ENCODE data around the gene POLD1.

The POLD1 gene

GRCh38 chr19:50462970-50463369 lies 78.8 kb downstream of the POLD1 start:
- Histone ChIP-seq H3K4me2 (ENCODE audit: low read length) (no peak overlapping the region), H3K4me1 (ENCODE audit: control insufficient read depth, low read depth, low read length) (no peaks in the 10 kb centered on the region), H2BK15ac (replicated peaks; ENCODE audit: low read depth) (no peak overlapping the region), H4K8ac (ENCODE audit: low read depth, low read length) (no peak overlapping the region), H3K23ac (ENCODE audit: low read length) (no peak overlapping the region), H3K4me3 (ENCODE audit: low read length) (no peak overlapping the region), H3K27me3 (ENCODE audit: insufficient read depth, low read length, poor library complexity) (no peaks in the 10 kb centered on the region), H2BK120ac (ENCODE audit: low read depth, low read length) (no peak overlapping the region), H3K27ac (ENCODE audit: low read depth, low read length) (no peak overlapping the region), H2AK5ac (ENCODE audit: low read length) (no peak overlapping the region), H3K4ac (ENCODE audit: low read depth, low read length) (no peak overlapping the region), H3K18ac (ENCODE audit: low read length) (no peak overlapping the region), H3K79me1 (ENCODE audit: low read length) (no peaks in the 10 kb centered on the region), H4K5ac (ENCODE audit: low read length) (no peak overlapping the region), H3K36me3 (ENCODE audit: control insufficient read depth, insufficient read depth, low read length) (no peaks in the 10 kb centered on the region), H2BK5ac (ENCODE audit: low read length) (no peak overlapping the region), H3K56ac (ENCODE audit: low read length) (no peak overlapping the region), H3K9ac (ENCODE audit: low read length) (no peak overlapping the region), H3K79me2 (ENCODE audit: control insufficient read depth, insufficient read depth, low read length) (no peaks in the 10 kb centered on the region)
- no peak for DNase-seq
- no CpG with 5 or more reads among the region's 7 CpGs for WGBS (ENCODE audit: extremely low coverage, insufficient coverage, low lambda C conversion rate)

GRCh38 chr19:50464348-50464747 lies 80.2 kb downstream of the POLD1 start:
- no CpG with 5 or more reads among the region's 19 CpGs for WGBS (ENCODE audit: extremely low coverage, insufficient coverage, low lambda C conversion rate)
- no peaks in the 10 kb centered on the region for H3K27me3 ChIP-seq (ENCODE audit: insufficient read depth, low read length, poor library complexity)
- DNase-seq, result no peak

GRCh38 chr19:50465000-50465399 lies 80.9 kb downstream of the POLD1 start:
- H3K56ac ChIP-seq (ENCODE audit: low read length), result no peak overlapping the region
- no peak overlapping the region for H4K8ac ChIP-seq (ENCODE audit: low read depth, low read length)
- no peak overlapping the region for H3K23ac ChIP-seq (ENCODE audit: low read length)
- H3K36me3 ChIP-seq (ENCODE audit: control insufficient read depth, insufficient read depth, low read length), result no peaks in the 10 kb centered on the region
- no peaks in the 10 kb centered on the region for H3K79me1 ChIP-seq (ENCODE audit: low read length)
- H2BK15ac ChIP-seq (replicated peaks; ENCODE audit: low read depth), result no peak overlapping the region
- H2BK5ac ChIP-seq (ENCODE audit: low read length), result no peak overlapping the region
- H3K18ac ChIP-seq (ENCODE audit: low read length), result no peak overlapping the region
- H2BK120ac ChIP-seq (ENCODE audit: low read depth, low read length), result no peak overlapping the region
- no peak for DNase-seq
- H4K5ac ChIP-seq (ENCODE audit: low read length), result no peak overlapping the region
- no peaks in the 10 kb centered on the region for H3K27me3 ChIP-seq (ENCODE audit: insufficient read depth, low read length, poor library complexity)
- H3K4me1 ChIP-seq (ENCODE audit: control insufficient read depth, low read depth, low read length), result no peaks in the 10 kb centered on the region
- H3K4me2 ChIP-seq (ENCODE audit: low read length), result no peak overlapping the region
- H3K79me2 ChIP-seq (ENCODE audit: control insufficient read depth, insufficient read depth, low read length), result no peaks in the 10 kb centered on the region
- H3K9ac ChIP-seq (ENCODE audit: low read length), result no peak overlapping the region
- H2AK5ac ChIP-seq (ENCODE audit: low read length), result no peak overlapping the region
- no CpG with 5 or more reads among the region's 13 CpGs for WGBS (ENCODE audit: extremely low coverage, insufficient coverage, low lambda C conversion rate)
- no peak overlapping the region for H3K27ac ChIP-seq (ENCODE audit: low read depth, low read length)
- H3K4me3 ChIP-seq (ENCODE audit: low read length), result no peak overlapping the region
- no peak overlapping the region for H3K4ac ChIP-seq (ENCODE audit: low read depth, low read length)

More at GRCh38 chr19:50464348-50464747, 80.2 kb downstream of the POLD1 start:
- Histone ChIP-seq H2BK5ac (ENCODE audit: low read length) (no peak overlapping the region), H3K79me1 (ENCODE audit: low read length) (no peaks in the 10 kb centered on the region), H3K23ac (ENCODE audit: low read length) (no peak overlapping the region), H3K9ac (ENCODE audit: low read length) (no peak overlapping the region), H3K4me1 (ENCODE audit: control insufficient read depth, low read depth, low read length) (no peaks in the 10 kb centered on the region), H4K8ac (ENCODE audit: low read depth, low read length) (no peak overlapping the region), H2BK120ac (ENCODE audit: low read depth, low read length) (no peak overlapping the region), H3K4me3 (ENCODE audit: low read length) (no peak overlapping the region), H3K18ac (ENCODE audit: low read length) (no peak overlapping the region), H3K4ac (ENCODE audit: low read depth, low read length) (no peak overlapping the region), H2BK15ac (replicated peaks; ENCODE audit: low read depth) (no peak overlapping the region), H3K56ac (ENCODE audit: low read length) (no peak overlapping the region), H2AK5ac (ENCODE audit: low read length) (no peak overlapping the region), H3K79me2 (ENCODE audit: control insufficient read depth, insufficient read depth, low read length) (no peaks in the 10 kb centered on the region), H3K27ac (ENCODE audit: low read depth, low read length) (no peak overlapping the region), H4K5ac (ENCODE audit: low read length) (no peak overlapping the region), H3K4me2 (ENCODE audit: low read length) (no peak overlapping the region), H3K36me3 (ENCODE audit: control insufficient read depth, insufficient read depth, low read length) (no peaks in the 10 kb centered on the region)

GRCh38 chr19:50465986-50466705 lies 82.0 kb downstream of the POLD1 start:
- Histone ChIP-seq H3K36me3 (ENCODE audit: control insufficient read depth, insufficient read depth, low read length) (no peaks in the 10 kb centered on the region), H3K4me2 (ENCODE audit: low read length) (peak overlapping the region; percentile 30), H3K23ac (ENCODE audit: low read length) (no peak overlapping the region), H3K56ac (ENCODE audit: low read length) (peak overlapping the region; percentile 66), H3K27ac (ENCODE audit: low read depth, low read length) (no peak overlapping the region), H3K9ac (ENCODE audit: low read length) (peak overlapping the region; percentile 56), H3K27me3 (ENCODE audit: insufficient read depth, low read length, poor library complexity) (no peaks in the 10 kb centered on the region), H3K79me1 (ENCODE audit: low read length) (no peaks in the 10 kb centered on the region), H3K4me1 (ENCODE audit: control insufficient read depth, low read depth, low read length) (no peaks in the 10 kb centered on the region), H3K4ac (ENCODE audit: low read depth, low read length) (no peak overlapping the region), H4K5ac (ENCODE audit: low read length) (no peak overlapping the region), H2BK120ac (ENCODE audit: low read depth, low read length) (no peak overlapping the region), H4K8ac (ENCODE audit: low read depth, low read length) (no peak overlapping the region), H3K4me3 (ENCODE audit: low read length) (no peak overlapping the region), H2BK15ac (replicated peaks; ENCODE audit: low read depth) (no peak overlapping the region), H2AK5ac (ENCODE audit: low read length) (no peak overlapping the region), H2BK5ac (ENCODE audit: low read length) (no peak overlapping the region), H3K79me2 (ENCODE audit: control insufficient read depth, insufficient read depth, low read length) (no peaks in the 10 kb centered on the region), H3K18ac (ENCODE audit: low read length) (no peak overlapping the region)
- WGBS (ENCODE audit: extremely low coverage, insufficient coverage, low lambda C conversion rate), result no CpG with 5 or more reads among the region's 29 CpGs
- DNase-seq, result peak; percentile 84

- Histone ChIP-seq H3K18ac (ENCODE audit: low read length) (no peak overlapping the region), H3K4me3 (ENCODE audit: low read length) (no peak overlapping the region), H2BK15ac (replicated peaks; ENCODE audit: low read depth) (no peak overlapping the region), H4K8ac (ENCODE audit: low read depth, low read length) (no peak overlapping the region), H3K79me1 (ENCODE audit: low read length) (no peaks in the 10 kb centered on the region), H3K56ac (ENCODE audit: low read length) (no peak overlapping the region), H3K9ac (ENCODE audit: low read length) (no peak overlapping the region), H3K27me3 (ENCODE audit: insufficient read depth, low read length, poor library complexity) (no peaks in the 10 kb centered on the region), H2BK120ac (ENCODE audit: low read depth, low read length) (no peak overlapping the region), H3K4me2 (ENCODE audit: low read length) (no peak overlapping the region), H3K4me1 (ENCODE audit: control insufficient read depth, low read depth, low read length) (no peaks in the 10 kb centered on the region), H3K23ac (ENCODE audit: low read length) (no peak overlapping the region), H3K79me2 (ENCODE audit: control insufficient read depth, insufficient read depth, low read length) (no peaks in the 10 kb centered on the region), H3K27ac (ENCODE audit: low read depth, low read length) (no peak overlapping the region), H2AK5ac (ENCODE audit: low read length) (no peak overlapping the region), H3K36me3 (ENCODE audit: control insufficient read depth, insufficient read depth, low read length) (no peaks in the 10 kb centered on the region), H4K5ac (ENCODE audit: low read length) (no peak overlapping the region), H3K4ac (ENCODE audit: low read depth, low read length) (no peak overlapping the region), H2BK5ac (ENCODE audit: low read length) (no peak overlapping the region)
- no CpG with 5 or more reads among the region's 11 CpGs for WGBS (ENCODE audit: extremely low coverage, insufficient coverage, low lambda C conversion rate)
- no peak for DNase-seq
These were observed 82.5 kb downstream of the POLD1 start for GRCh38 chr19:50466706-50467039.

GRCh38 chr19:50467566-50467965 lies 83.4 kb downstream of the POLD1 start:
- Histone ChIP-seq H3K4ac (ENCODE audit: low read depth, low read length) (no peak overlapping the region), H3K18ac (ENCODE audit: low read length) (no peak overlapping the region), H2AK5ac (ENCODE audit: low read length) (no peak overlapping the region), H4K5ac (ENCODE audit: low read length) (no peak overlapping the region), H3K79me1 (ENCODE audit: low read length) (no peaks in the 10 kb centered on the region), H4K8ac (ENCODE audit: low read depth, low read length) (no peak overlapping the region), H3K27me3 (ENCODE audit: insufficient read depth, low read length, poor library complexity) (no peaks in the 10 kb centered on the region), H3K56ac (ENCODE audit: low read length) (no peak overlapping the region), H2BK120ac (ENCODE audit: low read depth, low read length) (no peak overlapping the region), H3K4me2 (ENCODE audit: low read length) (no peak overlapping the region), H2BK5ac (ENCODE audit: low read length) (no peak overlapping the region), H3K36me3 (ENCODE audit: control insufficient read depth, insufficient read depth, low read length) (no peaks in the 10 kb centered on the region), H3K79me2 (ENCODE audit: control insufficient read depth, insufficient read depth, low read length) (no peaks in the 10 kb centered on the region), H3K9ac (ENCODE audit: low read length) (no peak overlapping the region), H3K27ac (ENCODE audit: low read depth, low read length) (no peak overlapping the region), H3K23ac (ENCODE audit: low read length) (no peak overlapping the region), H2BK15ac (replicated peaks; ENCODE audit: low read depth) (no peak overlapping the region), H3K4me3 (ENCODE audit: low read length) (no peak overlapping the region), H3K4me1 (ENCODE audit: control insufficient read depth, low read depth, low read length) (no peaks in the 10 kb centered on the region)
- no peak for DNase-seq
- WGBS (ENCODE audit: extremely low coverage, insufficient coverage, low lambda C conversion rate), result no CpG with 5 or more reads among the region's 18 CpGs
